ENCODE results near the gene FXR1.

Gene FXR1

GRCh38 chr3:180974286-180974685 lies 61.8 kb downstream of the FXR1 start:
- Histone ChIP-seq H3K4me3 (ENCODE audit: low read length) (no peak overlapping the region), H3K4me1 (ENCODE audit: control insufficient read depth, low read length) (no peaks in the 10 kb centered on the region), H3K27me3 (ENCODE audit: control insufficient read depth, low read length) (no peaks in the 10 kb centered on the region), H3K9me3 (ENCODE audit: control insufficient read depth, insufficient read depth, low read length) (no peaks in the 10 kb centered on the region), H3K9me2 (replicated peaks; ENCODE audit: control insufficient read depth, low read length) (no peaks in the 10 kb centered on the region), H3K36me3 (ENCODE audit: control insufficient read depth, low read length) (peaks cover 89% of the 10 kb centered on the region), H3F3A (ENCODE audit: control insufficient read depth, insufficient read depth) (peaks cover 9% of the 10 kb centered on the region; the same call in 1 of the 2 replicates), H3K4me2 (ENCODE audit: low read length) (no peak overlapping the region), H3K27ac (ENCODE audit: low read depth, low read length) (no peak overlapping the region), H3K79me2 (ENCODE audit: control insufficient read depth, low read length) (no peaks in the 10 kb centered on the region), H4K20me1 (ENCODE audit: control insufficient read depth, insufficient read depth, low read depth, low read length) (no peaks in the 10 kb centered on the region)
- TF ChIP-seq EZH2phosphoT487 (IDR thresholded peaks at IDR 0.05; ENCODE audit: borderline replicate concordance, low read length) (no peak), CTCF (IDR thresholded peaks at IDR 0.05; ENCODE audit: low read depth, low read length, poor library complexity, severe bottlenecking) (no peak)

- no peaks in the 10 kb centered on the region for H3K79me2 ChIP-seq (ENCODE audit: control insufficient read depth, low read length)
- no peaks in the 10 kb centered on the region for H3K27me3 ChIP-seq (ENCODE audit: control insufficient read depth, low read length)
- peaks cover 84% of the 10 kb centered on the region for H3K36me3 ChIP-seq (ENCODE audit: control insufficient read depth, low read length)
- peaks cover 30% of the 10 kb centered on the region for H3F3A ChIP-seq (ENCODE audit: control insufficient read depth, insufficient read depth)
- no peaks in the 10 kb centered on the region for H3K9me3 ChIP-seq (ENCODE audit: control insufficient read depth, insufficient read depth, low read length)
- H3K9me2 ChIP-seq (replicated peaks; ENCODE audit: control insufficient read depth, low read length): no peaks in the 10 kb centered on the region
- H3K4me2 ChIP-seq (ENCODE audit: low read length): no peak overlapping the region
- TF ChIP-seq CTCF (IDR thresholded peaks at IDR 0.05; ENCODE audit: low read depth, low read length, poor library complexity, severe bottlenecking): no peak
- no peak for TF ChIP-seq EZH2phosphoT487 (IDR thresholded peaks at IDR 0.05; ENCODE audit: borderline replicate concordance, low read length)
- no peaks in the 10 kb centered on the region for H4K20me1 ChIP-seq (ENCODE audit: control insufficient read depth, insufficient read depth, low read depth, low read length)
- no peak overlapping the region for H3K4me3 ChIP-seq (ENCODE audit: low read length)
- H3K4me1 ChIP-seq (ENCODE audit: control insufficient read depth, low read length): no peaks in the 10 kb centered on the region
- no peak overlapping the region for H3K27ac ChIP-seq (ENCODE audit: low read depth, low read length)
These were observed 65.0 kb downstream of the FXR1 start for GRCh38 chr3:180977498-180977897.

- Histone ChIP-seq H3K9me3 (ENCODE audit: control insufficient read depth, insufficient read depth, low read length) (no peaks in the 10 kb centered on the region), H3K4me3 (ENCODE audit: low read length) (no peak overlapping the region), H3K27ac (ENCODE audit: low read depth, low read length) (no peak overlapping the region), H3K4me2 (ENCODE audit: low read length) (no peak overlapping the region), H3K4me1 (ENCODE audit: control insufficient read depth, low read length) (no peaks in the 10 kb centered on the region), H3F3A (ENCODE audit: control insufficient read depth, insufficient read depth) (peaks cover 33% of the 10 kb centered on the region), H4K20me1 (ENCODE audit: control insufficient read depth, insufficient read depth, low read depth, low read length) (no peaks in the 10 kb centered on the region), H3K36me3 (ENCODE audit: control insufficient read depth, low read length) (peaks cover 80% of the 10 kb centered on the region), H3K27me3 (ENCODE audit: control insufficient read depth, low read length) (no peaks in the 10 kb centered on the region), H3K9me2 (replicated peaks; ENCODE audit: control insufficient read depth, low read length) (no peaks in the 10 kb centered on the region), H3K79me2 (ENCODE audit: control insufficient read depth, low read length) (no peaks in the 10 kb centered on the region)
- TF ChIP-seq CTCF (IDR thresholded peaks at IDR 0.05; ENCODE audit: low read depth, low read length, poor library complexity, severe bottlenecking) (no peak), EZH2phosphoT487 (IDR thresholded peaks at IDR 0.05; ENCODE audit: borderline replicate concordance, low read length) (no peak)
These were observed 67.5 kb downstream of the FXR1 start for GRCh38 chr3:180979961-180980360.

- no peaks in the 10 kb centered on the region for H4K20me1 ChIP-seq (ENCODE audit: control insufficient read depth, insufficient read depth, low read depth, low read length)
- H3K79me2 ChIP-seq (ENCODE audit: control insufficient read depth, low read length): no peaks in the 10 kb centered on the region
- H3K4me3 ChIP-seq (ENCODE audit: low read length): no peak overlapping the region
- H3K27me3 ChIP-seq (ENCODE audit: control insufficient read depth, low read length): no peaks in the 10 kb centered on the region
- no peak overlapping the region for H3K4me2 ChIP-seq (ENCODE audit: low read length)
- TF ChIP-seq CTCF (IDR thresholded peaks at IDR 0.05; ENCODE audit: low read depth, low read length, poor library complexity, severe bottlenecking) (no peak), EZH2phosphoT487 (IDR thresholded peaks at IDR 0.05; ENCODE audit: borderline replicate concordance, low read length) (no peak)
- H3F3A ChIP-seq (ENCODE audit: control insufficient read depth, insufficient read depth): peaks cover 31% of the 10 kb centered on the region
- no peak overlapping the region for H3K27ac ChIP-seq (ENCODE audit: low read depth, low read length)
- no peaks in the 10 kb centered on the region for H3K9me3 ChIP-seq (ENCODE audit: control insufficient read depth, insufficient read depth, low read length)
- peaks cover 79% of the 10 kb centered on the region for H3K36me3 ChIP-seq (ENCODE audit: control insufficient read depth, low read length)
- no peaks in the 10 kb centered on the region for H3K9me2 ChIP-seq (replicated peaks; ENCODE audit: control insufficient read depth, low read length)
- H3K4me1 ChIP-seq (ENCODE audit: control insufficient read depth, low read length): no peaks in the 10 kb centered on the region
These were observed 68.1 kb downstream of the FXR1 start for GRCh38 chr3:180980611-180981010.

Measured in DOHH2 (cell line).